GM19372 (cell line): Measurements from ENCODE around the gene EDC4.
A peak's percentile ranks its signal among the peaks of the same experiment; 100 is the strongest.
"Not testable (repeated sequence)": the region's sequence is repeated elsewhere in the genome, so short reads cannot be mapped to it uniquely, and the experiment has no call there.

Experiments
- ATAC-seq: cut with Tn5 transposase; IDR thresholded peaks from one replicate; pipeline ENCODE4 v1.9.1; 2021; ENCODE audit warnings: mild to moderate bottlenecking, low read depth, moderate library complexity; ENCODE audit not compliant: unreplicated experiment

Gene EDC4

DNA sequence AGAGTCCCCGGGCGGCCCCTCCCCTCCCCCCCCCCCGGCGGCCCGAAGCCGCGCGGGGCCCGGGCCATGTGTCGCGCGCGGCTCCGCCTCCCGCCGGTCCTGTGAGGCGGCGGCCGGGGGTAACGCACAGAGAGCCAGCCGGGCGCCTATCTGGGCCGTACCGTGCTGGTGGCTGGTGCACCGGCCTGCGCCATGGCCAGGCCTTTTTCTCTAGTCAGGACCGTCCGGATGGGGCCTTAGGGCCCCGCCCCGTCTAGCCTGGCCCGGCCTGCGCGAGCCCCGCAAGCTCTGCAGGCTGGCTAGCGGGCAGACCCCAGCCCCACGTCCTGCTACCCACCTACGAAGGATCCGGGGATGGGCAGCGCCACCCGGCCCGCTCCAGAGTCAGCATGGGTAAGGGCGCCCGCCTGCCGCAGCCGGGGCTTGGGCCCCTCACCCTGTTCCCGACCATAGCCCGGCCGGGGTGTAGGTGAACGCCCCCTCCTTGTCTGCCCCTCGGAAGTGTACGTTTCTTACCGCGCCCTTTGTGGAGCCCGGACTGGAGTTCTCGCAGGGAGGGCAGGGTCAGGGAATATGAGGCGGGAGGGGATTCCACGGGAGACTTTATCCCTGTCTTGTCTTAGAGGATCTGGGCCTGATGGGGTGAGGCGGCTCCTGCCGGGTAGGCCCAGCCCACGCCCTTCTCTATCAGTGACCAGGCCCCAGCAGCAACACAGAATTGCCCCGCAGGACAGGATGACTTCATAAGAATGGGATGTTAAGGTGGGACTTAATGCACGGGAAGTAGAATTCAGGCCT, 25.6 kb upstream of the EDC4 start, which contains the start of gene CENPT:
Gene CENPT, minus strand, starts transcription at position 630 of the 798 bp plus-strand sequence. CDS start 13,834 bp downstream, outside the sequence.
- peak; percentile 36 for ATAC-seq

DNA sequence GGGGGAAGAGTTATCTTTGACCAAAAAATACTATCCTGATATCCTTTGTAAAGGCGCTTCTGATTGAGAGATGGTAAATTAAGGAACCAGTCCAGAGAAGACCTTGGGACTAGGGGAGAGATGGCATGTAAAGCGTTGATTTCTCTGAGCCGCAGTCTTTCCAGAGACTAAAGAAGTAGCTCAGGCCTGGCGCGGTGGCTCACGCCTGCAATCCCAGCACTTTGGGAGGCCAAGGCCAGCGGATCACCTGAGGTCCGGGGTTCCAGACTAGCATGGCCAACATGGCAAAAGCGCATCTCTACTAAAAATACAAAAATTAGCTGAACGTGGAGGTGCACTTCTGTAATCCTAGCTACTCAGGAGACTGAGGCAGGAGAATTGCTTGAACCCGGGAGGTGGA, 24.7 kb upstream of the EDC4 start:
- ATAC-seq: no peak

DNA sequence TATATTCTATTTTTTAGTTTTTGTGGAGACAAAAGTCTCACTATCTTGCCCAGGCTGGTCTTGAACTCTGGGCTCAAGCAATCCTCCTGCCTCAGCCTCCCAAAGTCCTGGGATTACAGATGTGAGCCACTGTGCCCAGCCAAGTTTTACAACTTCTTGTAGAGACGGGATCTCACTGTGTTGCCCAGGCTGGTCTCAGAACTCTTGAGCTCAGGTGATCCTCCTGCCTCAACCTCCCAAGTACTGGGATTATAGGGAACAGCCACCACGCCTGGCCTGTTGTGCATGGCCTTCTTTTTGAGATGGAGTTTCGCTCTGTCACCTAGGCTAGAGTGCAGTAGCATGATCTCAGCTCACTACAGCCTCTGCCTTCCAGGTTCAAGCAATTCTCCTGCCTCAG, 19.2 kb upstream of the EDC4 start:
- no peak for ATAC-seq

DNA sequence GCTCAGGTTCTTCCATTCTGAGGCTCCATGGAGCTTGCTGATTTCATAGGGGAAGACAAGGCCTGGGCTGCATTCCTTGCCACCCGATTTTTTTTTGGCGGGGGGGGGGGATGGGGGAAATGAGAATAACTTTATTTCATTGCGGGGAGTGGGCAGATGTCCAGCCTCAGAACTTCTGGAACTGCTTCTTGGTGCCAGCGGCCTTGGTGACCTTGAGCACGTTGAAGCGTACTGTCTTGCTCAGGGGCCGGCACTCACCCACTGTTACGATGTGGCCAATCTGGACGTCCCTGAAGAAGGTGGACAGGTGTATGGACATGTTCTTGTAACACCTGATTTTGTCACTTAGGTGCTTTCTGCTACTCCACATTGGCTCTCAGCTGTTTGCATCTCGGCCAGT, 17.1 kb upstream of the EDC4 start:
- ATAC-seq: no peak

DNA sequence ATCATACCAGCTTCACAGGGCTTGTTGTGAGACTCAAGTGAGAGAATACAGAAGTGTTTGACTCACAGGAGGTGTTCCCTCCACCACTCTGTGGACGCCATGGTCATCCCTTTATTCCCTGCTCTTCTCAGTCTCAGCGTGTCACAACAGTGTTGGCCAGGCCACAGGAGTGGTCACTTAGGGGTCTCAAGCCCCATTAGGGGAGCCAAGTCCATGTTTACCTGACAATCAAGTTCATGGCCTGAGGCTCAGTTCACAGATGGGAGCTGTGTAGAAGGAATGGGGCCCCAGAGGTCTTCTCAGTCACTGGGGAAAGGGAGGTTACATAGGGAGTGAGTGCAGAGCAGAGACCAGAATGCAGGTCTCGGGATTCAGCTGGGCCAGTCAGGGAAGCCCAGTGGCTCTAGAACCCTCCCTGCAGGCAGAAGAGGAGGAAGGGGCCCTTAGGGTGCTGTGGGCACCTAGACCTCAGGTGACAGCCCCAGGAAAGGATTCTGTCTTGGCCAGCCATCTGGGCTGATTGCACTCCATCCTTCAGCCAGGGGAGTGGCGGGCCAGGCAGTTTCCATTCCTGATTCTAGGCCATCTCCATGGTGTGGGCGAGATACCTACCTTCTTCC, 15.8 kb upstream of the EDC4 start:
- no peak for ATAC-seq

DNA sequence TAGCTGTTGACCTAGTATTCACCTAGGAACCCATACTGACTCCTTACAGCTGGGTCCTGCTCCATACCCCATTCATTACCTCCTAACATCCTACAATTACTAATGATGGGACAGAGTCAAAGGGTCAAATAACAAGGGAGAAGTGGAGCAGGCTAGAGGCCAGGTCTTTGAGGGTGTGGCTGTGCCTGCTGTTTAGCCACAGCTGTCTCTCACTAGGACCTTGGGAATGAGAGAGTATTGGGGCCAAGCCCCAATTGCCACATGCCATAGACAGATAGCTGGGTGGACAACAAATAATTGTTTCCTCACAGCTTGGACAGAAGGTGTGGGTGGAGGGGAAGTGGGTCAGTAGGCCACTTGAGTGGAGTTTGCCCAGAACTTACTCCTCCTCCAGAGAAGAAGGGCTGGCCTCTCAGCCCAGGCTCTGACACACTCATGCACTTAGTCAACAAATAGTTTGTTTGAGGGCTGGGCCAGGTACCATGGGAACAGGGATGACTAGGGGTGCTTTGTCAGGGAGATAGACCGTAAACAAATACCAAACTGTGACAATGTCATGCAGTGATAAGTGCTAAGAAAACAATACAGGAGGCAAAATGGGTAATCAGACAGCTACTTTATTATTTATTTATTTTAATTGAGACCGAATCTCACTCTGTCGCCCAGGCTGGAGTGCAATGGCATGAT, 15.2 kb upstream of the EDC4 start:
- no peak for ATAC-seq

DNA sequence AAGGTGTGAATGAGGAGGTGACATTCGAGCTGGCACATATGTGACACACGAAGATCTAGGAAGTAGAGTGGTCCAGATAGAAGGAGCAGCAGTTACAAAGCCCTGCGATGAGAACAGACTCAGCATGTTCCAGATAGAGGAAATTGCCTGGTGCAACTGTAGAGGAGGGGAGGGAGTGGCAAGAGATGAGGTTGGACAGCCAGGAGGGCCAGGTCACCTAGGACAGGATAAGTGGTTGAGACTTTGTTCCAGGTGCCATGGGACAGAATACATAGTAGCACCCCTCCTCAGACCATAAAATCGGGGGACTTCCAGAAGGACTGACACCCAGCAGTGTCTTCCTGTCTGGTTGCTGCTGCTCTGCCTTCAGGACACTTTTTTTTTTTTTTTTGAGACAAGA, 14.4 kb upstream of the EDC4 start:
- no peak for ATAC-seq

DNA sequence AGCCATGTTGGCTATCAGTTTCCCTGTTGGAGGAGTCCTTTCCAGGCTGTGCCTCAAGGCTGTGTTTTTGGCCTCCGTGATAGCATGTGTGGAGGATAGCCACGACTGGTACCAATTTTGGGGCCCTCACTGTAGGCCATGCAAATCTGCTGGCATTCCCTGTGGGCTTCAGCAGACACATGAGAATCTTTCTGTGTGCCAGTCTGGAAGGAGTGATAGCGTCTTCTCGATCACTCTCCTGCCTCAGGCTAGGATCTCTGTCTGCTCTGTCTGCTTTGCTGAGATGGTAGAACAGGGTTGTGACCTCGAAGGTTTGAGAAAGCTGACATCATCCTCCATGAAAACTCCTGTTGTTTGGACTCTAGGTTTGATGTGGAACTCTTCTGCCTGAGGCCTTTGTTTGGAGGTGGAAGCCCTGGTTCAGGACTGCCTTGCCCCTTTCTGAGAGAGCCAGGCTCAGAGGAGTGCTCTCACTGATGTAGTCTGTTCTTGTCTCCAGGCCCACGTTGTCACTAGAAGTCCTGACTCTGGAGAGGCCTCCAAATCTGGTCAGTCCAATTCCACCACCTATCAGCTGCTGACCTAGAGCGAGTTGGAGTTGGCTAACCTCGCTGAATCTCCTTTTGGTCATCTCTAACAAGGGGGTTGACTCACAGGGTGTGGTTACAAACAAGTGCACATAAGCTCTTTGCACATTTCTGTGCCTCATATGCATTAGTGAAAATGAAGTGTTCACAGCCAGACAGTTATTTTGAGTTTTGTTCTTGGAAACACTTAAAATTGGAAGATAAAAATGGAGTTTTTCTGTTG, 12.1 kb upstream of the EDC4 start:
- no peak for ATAC-seq

DNA sequence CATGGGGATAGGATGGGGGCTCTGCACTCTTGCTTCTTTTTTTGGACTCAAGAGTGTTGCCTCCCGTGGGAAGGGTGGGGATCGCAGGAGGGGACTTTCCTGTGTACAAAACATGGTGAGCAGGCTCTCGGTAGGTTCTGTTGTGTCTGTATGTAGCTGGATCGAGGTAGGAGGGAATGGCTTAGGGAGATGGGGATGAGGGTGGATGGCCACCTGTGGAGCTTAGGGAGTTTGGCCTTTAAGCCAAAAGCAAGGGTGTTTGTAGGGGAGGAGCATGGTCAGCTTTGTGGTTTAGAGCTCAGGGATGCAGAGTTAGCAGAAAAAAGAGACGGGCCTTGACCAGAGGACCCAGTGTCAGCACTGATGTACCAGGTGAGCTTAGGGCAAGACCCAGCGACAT, 11.0 kb upstream of the EDC4 start:
- no peak for ATAC-seq

DNA sequence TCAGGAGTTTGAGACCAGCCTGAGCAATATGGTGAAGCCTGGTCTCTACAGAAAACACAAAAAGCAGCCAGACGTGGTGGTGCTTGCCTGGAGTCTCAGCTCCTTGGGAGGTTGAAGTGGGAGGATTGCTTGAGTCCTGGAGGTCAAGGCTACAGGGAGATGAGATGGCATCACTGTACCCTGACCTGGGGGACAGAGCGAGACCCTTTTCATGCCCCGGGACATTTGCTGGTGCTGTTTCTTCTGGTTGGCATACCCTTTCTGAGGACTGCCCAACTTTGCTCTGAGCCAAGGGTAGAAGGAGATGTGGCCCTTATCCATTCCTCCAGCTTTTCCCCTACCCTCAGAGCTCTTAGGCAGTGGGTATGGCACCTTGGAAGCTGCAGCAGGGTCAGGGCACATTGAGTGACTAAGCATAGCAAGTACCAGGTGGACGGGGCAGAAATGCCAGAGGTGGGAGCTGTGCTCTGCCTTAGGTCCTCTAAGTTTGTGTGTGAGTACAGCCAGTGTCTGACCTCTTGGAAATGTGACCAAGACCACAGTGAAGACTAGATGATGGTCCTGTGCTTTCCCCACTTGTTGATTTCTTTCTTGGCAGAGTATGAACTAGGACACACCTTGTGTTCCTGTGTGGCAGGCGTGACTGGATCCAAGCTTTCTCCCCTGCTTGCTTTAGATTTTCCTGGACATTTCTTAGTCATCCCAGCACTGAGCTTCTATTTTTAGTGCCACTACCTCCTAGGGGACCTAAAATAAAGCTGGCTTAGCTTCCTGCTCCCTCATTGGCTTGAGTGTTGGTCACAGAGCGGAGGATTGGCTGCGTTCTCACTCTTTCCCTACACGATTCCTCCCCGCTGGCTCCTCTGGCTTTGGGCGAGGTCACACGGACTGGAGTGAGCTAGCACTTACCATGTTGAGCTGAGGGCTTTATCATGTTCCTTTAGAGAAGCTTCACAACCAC, 9.9 kb upstream of the EDC4 start:
- no peak for ATAC-seq

DNA sequence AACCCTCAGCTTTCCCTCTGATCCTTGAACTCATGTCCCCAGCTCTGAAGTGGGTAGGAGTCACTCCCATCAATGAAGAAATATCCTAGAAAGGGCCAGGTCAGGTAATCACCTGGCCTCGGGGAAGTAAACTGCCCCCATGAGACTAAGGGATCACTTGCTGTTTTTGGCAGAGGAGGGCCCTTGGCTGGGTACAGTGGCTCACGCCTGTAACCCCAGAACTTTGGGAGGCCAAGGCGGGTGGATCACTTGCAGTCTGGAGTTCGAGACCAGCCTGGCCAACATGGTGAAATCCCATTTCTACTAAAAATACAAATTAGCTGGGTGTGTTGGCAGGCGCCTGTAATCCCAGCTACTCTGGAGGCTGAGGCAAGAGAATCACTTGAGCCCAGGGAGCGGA, 8.8 kb upstream of the EDC4 start:
- ATAC-seq: not testable (repeated sequence)

DNA sequence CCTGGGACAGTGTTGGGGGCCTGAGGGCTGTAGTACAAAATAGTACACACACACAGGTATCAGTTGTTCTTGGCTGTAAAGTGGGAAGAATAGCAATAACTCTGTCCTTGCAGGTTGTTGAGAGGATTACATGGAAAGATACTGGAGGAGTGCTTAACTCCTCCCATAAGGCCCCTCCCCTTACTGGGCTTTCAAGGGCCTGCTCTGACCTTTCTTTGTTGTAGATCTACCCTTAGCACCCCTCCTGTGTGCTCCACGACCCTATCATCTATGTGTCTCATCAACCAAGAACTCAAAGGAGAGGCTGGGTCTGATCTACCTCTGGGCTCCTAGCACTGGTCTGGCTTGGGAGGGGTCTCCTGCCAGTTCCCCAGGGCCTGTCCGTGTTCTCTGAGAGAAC, 8.3 kb upstream of the EDC4 start:
- ATAC-seq: no peak

DNA sequence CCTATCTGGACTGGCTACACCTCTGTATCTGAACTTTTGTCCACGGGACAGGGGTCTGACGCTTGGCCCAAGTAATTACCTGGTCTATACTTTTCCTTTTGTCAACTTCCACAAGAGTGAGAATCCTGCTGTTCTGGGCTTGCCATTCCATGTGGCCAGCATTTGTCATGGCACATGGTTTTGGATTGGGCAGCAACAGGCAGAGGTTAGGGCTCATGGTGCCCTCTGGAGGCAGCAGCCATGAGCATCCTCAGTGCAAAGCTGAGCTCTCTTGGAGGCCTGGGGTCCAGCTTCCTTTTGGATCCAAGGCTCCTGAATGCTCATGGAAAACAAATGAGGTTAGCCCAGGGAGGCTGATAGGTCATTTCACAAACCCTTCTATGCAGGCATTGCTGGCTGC, 7.5 kb upstream of the EDC4 start:
- no peak for ATAC-seq

DNA sequence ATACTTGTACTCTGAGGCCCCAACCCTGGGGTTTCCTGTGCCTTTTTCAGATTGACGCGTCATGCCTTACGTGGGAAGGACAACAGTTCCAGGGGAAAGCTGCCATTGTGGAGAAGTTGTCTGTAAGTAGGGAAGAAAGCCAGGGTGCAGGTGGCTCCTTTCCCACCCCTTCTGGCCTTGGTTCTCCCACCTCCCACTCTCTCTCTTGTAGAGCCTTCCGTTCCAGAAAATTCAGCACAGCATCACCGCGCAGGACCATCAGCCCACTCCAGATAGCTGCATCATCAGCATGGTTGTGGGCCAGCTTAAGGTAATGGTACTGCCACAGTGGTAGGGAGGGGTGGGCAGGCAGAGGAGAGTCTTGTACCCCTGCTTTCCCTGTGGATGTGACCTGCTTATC, 4.6 kb upstream of the EDC4 start:
- no peak for ATAC-seq

DNA sequence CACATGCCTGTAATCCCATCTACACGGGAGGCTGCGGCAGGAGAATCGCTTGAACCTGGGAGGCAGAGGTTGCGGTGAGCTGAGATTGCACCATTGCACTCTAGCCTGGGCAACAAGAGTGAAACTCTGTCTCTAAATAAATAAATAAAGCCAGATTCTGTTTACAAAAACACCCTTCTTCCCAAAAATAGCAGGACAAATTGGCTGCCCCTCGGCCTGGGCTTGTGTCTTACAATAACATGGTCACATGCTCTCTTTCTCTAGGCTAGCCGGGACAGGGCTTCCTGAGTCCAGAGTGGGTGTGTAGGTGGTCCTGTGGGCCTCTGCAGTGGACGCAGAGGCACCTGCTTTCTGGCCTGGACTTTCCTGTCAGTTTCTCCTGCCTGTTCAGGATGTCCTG, 3.2 kb upstream of the EDC4 start:
- no peak for ATAC-seq

DNA sequence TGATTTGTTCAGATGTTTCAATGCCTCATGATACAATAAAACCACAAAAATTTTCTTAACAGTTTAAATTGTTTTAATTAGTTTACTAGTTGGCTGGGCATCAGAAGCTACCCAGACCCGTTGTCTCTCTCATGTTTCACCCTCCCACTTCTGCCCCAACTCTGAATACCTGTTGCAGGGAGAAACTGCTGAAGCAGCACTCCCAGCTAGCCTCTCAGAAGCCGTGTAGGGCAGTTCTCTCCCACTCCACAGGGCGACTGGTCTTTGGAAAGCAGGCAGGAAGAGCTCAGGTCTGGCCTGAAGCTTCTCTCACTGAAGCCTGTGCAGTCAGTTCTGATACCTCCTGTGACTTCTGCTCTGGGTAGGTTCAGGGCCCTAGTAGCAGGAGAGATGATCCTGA, 1.6 kb upstream of the EDC4 start:
- no peak for ATAC-seq

DNA sequence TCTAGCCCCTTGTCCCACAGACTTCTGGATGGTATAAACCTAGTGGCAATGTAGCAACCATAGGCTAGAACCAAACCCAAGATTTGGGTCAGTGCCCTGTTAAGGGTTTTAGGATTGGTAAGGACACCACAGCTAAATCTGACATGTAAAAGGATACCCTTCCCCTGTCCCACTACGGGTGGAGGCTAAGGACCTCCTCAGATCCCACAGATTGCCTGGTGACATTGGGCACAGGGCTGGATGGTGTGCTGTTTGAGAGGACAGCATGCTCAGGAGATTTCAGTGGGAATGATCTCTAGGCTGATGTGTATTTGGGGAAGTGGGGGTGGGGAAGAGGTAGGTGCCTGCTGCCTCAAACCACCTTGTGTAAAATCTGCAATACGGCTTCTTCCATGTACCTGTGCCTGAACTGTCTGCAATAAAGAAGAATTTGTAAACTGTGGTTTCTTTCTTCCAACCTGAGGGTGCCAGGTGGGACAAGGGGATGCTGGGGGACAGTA, 671 bp upstream of the EDC4 start:
- ATAC-seq: no peak

DNA sequence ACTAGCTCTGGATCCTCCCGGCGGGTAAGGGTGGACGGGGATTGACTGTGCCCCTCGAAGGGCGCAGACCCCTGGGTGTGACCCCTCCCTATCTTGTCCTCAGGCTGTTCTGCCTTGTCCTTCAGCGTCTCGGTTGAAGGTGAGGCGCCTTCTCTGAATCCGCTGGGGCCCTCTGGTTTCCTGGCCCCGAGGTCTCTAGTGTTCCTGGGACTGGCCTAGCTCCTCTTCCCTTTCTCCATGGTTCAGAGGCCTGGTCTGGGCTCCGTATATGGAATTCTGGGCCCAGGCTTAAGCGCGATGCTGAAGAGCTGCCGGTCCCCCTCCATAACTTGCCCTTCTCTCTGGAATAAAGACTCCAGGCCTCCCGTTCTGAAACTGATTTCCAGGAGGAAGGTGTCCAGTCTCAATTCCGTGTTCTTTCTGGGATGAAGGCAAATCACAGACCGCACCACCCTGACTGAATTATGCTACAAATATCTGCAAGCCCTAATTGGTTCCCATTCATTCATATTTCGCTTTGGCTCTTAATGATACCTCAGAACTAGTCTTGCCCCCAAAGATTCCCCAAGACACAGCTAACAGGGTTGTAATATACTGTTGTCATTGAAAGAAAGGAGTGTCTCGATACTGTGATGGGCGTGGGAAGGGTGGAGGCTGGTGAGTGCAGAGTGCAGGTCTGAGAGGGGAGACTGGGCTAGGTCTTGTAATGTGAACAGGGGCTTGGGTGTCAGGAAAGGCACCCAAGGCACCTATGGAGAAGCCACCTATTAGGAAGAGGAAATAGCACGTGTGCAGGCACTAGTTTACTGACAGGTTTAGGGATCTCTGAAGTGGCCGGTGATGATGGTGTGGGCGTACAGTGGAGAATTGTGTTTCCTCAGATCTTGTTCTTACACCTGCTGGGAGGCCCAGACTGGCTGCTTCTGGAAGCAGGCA, 851 bp downstream of the EDC4 start:
- ATAC-seq: no peak
